Activated CD4-positive, CD25-positive, alpha-beta regulatory T cell treated with anti-CD3 and anti-CD28 coated beads, Interleukin-2, amount 50 U/mL, for 24 hours (primary cell): ENCODE results near the gene SKAP1.
"Not testable (repeated sequence)": the region's sequence is repeated elsewhere in the genome, so short reads cannot be mapped to it uniquely, and the experiment has no call there.

Experiments
- ATAC-seq, 2 donors: fragments of 150-1000 bp; cut with Tn5 transposase; one replicate each; pipeline ENCODE4 v1.10.0; 2021; ENCODE audit warnings: mild to moderate bottlenecking in 1 of 2, moderate library complexity in 1 of 2

SKAP1 gene

GRCh38 chr17:48278760-48279491 is 151.1 kb downstream of the SKAP1 start:
- no peak for ATAC-seq

GRCh38 chr17:48276776-48277175 is 153.2 kb downstream of the SKAP1 start:
- peak in 1 of 2 donors; percentile 25 for ATAC-seq

- ATAC-seq: no peak
These were observed 159.1 kb downstream of the SKAP1 start for GRCh38 chr17:48270899-48271298.

- ATAC-seq: no peak
These were observed 160.8 kb downstream of the SKAP1 start for GRCh38 chr17:48269209-48269608.

GRCh38 chr17:48263731-48264035 is 166.3 kb downstream of the SKAP1 start:
- ATAC-seq: no peak

- ATAC-seq: no peak
These were observed 166.9 kb downstream of the SKAP1 start for GRCh38 chr17:48262982-48263730.

GRCh38 chr17:48261297-48261880 is 168.6 kb downstream of the SKAP1 start:
- peak in 1 of 2 donors; percentile 41 for ATAC-seq

- ATAC-seq: no peak
These were observed 170.2 kb downstream of the SKAP1 start for GRCh38 chr17:48259694-48260291.

GRCh38 chr17:48258331-48258730 is 171.7 kb downstream of the SKAP1 start:
- ATAC-seq: no peak

GRCh38 chr17:48255759-48256158 is 174.3 kb downstream of the SKAP1 start:
- ATAC-seq: no peak

GRCh38 chr17:48254896-48255295 is 175.1 kb downstream of the SKAP1 start:
- no peak for ATAC-seq

- ATAC-seq: no peak
These were observed 176.0 kb downstream of the SKAP1 start for GRCh38 chr17:48253975-48254374.

GRCh38 chr17:48251950-48252349 is 178.1 kb downstream of the SKAP1 start:
- ATAC-seq: no peak

GRCh38 chr17:48250949-48251348 is 179.1 kb downstream of the SKAP1 start:
- ATAC-seq: no peak

- not testable (repeated sequence) for ATAC-seq
These were observed 180.0 kb downstream of the SKAP1 start for GRCh38 chr17:48250059-48250458.

GRCh38 chr17:48247603-48248002 is 182.4 kb downstream of the SKAP1 start:
- ATAC-seq: no peak

GRCh38 chr17:48247038-48247437 is 183.0 kb downstream of the SKAP1 start:
- no peak for ATAC-seq

- ATAC-seq: no peak
These were observed 183.4 kb downstream of the SKAP1 start for GRCh38 chr17:48246612-48247011.

GRCh38 chr17:48245465-48246033 is 184.5 kb downstream of the SKAP1 start:
- ATAC-seq: not testable (repeated sequence)

GRCh38 chr17:48244814-48245213 is 185.2 kb downstream of the SKAP1 start:
- ATAC-seq: no peak

- ATAC-seq: no peak
These were observed 185.8 kb downstream of the SKAP1 start for GRCh38 chr17:48244121-48244711.

GRCh38 chr17:48241770-48242497 is 188.1 kb downstream of the SKAP1 start:
- no peak for ATAC-seq
